GM21381 (cell line): Measurements from ENCODE around the gene TMEM217.
"Not testable (repeated sequence)": the region's sequence is repeated elsewhere in the genome, so short reads cannot be mapped to it uniquely, and the experiment has no call there.

Experiments
- ATAC-seq: cut with Tn5 transposase; IDR thresholded peaks from one replicate; pipeline ENCODE4 v1.9.1; 2021; ENCODE audit warnings: mild to moderate bottlenecking, moderate library complexity; ENCODE audit not compliant: unreplicated experiment

Gene TMEM217

DNA sequence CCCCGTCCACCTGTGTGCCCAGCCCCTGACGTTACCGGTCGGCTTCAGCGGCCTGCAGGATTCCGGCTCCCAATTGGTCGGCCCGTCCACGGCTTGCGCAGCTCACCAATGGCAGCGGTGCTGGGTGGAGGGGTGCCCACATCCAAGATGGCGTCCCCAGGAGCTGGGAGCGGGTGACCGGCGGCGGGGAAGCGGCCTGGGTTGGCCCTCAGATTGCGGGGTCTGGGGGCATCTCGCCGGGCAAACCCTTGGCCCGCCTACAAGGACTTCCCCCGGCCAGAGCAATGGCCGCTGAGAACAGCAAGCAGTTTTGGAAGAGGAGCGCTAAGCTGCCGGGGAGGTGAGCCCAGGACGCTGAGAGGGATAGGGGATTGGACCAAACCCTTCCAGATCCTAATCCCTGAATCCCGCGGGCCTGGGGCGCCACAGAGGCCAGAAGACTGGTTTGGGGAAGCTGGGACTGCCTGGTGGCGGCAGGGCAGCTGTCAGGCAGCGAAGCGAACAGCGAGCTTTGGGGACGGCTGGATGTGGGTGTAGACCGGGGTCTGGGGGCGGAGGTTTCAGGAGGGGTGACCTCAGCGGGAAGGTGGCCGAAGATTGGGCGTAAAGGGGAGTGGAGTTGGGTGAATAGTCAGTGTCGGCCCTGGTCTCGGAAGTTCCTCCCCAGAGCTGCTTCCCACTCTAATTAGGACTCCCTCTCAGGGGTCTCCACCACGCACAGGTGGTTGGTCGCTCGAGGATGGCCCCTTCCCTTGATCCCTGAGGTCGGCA lies at the start of gene TMEM217, which contains the start of gene TBC1D22B:
TSS of gene TMEM217 (minus strand) at position 511 of the 771 bp plus-strand sequence. CDS start 39,114 bp downstream, outside the sequence.
TSS of gene TBC1D22B (plus strand) at position 139 of the 771 bp plus-strand sequence. CDS start at position 285, 146 bp downstream.
- ATAC-seq, result peak; percentile 95

- not testable (repeated sequence) for ATAC-seq
Observed at GRCh38 chr6:37307484-37307883, 49.5 kb upstream of the TMEM217 start.

GRCh38 chr6:37306624-37307222 lies 48.8 kb upstream of the TMEM217 start:
- ATAC-seq, result no peak

DNA sequence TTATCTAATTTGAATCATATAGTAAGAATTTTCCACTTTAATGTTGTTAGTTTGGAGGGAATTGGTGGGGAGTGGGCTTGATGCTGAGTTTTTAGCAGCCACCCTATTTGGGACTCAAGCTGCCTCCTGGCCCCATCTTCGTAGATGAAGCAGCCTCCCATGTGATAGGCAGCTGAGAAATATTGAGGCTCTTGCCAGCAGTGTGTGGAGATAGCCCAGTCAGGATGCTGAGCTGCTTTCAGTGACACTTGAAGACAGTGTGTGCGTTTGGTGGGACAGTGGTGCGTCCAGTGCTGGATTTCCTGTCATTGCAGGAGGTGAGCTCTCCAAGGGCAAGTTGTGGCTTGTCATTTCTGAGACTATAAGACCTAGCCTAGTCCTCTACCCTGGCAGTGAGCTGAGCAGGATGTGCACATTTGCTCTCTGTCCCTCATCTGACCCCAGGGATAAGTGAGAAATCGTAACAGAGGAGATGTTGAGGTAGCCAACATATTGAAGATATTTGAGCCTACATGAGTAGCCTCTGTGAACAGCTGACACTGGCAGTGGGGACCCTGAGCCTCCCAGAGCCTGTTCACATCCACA lies 48.0 kb upstream of the TMEM217 start:
- ATAC-seq, result no peak

- ATAC-seq, result no peak
Observed at GRCh38 chr6:37304766-37305165, 46.8 kb upstream of the TMEM217 start.

DNA sequence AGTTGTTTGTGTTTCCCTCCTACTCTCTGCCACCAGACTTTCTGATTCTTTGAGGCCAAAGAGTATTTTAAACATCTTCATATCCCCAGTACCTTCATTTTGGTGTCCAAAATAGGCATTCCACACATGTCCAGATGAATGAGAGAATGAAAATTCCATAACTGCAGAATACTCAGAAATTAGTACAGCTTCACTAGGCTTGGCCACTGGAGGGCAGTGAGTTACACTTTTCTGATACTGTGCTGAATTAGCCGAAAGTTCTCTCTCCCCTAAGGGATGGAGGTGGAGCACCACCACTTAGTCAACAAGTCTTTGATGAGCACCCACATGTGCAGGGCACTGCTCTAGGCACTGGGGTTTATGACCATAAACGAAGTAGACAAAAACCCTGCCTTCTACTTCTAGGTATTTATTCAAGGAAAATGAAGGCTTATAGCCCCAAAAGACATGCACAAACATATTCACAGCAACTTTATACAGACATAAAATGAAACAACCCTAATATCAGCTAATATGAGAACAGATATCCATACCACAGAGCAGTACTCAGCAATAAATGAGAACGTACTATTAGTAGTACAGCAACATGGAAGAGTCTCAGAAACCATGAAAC lies 46.1 kb upstream of the TMEM217 start:
- ATAC-seq, result no peak

DNA sequence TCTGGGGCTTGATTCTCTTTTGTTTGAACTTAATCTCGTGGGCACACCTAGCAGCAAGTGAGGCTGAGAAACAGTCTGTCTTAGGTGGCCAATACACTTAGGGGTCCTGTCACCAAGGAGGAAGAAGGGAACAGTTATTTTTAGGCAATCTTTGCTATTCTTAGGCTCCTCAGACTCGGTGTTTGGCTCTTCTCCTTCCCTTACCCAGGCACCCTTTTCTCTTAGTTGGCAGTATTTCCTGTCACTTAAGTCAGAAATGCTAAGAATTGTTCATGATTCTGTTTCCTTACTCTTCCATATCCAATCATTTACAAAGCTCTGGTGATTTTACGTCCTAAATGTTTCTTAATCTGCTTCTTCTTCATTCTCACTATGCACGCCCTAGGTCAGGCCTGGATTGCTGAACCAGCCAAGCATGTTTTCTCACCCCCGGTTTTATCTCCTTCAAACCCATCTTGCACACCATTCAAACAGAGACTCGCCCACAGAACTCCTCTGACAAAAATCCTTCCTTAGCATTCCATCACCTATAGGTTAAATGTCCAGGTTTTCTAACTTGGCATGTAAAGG lies 45.2 kb upstream of the TMEM217 start:
- no peak for ATAC-seq

DNA sequence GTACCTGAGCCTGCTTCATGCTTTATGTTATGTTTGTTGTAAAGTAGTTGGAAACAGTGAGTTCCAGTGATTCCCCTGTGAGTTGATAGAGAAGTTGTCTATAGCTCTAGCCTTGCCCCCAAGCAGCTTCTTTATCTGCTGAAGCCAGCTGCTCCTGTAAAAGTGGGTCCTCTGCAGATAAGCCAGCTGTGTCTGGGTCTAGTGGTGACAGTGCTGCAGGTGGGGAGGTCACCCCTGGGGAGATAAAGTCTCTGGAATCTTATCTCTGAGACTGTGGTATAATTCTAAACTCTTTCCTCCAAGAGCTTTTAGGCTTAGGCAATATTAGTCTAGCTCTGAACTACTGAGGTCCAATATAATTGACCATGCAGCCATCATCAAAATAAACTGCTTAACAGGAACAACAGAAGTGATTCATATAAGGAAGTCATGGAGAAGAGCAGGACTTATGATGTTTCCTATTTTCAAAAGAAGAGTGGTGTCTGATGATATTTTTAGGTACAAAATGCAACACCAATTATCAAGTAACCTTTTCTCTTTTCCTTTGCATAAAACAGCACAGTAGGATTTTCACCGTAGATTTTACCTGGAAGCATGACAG lies 44.2 kb upstream of the TMEM217 start:
- no peak for ATAC-seq

DNA sequence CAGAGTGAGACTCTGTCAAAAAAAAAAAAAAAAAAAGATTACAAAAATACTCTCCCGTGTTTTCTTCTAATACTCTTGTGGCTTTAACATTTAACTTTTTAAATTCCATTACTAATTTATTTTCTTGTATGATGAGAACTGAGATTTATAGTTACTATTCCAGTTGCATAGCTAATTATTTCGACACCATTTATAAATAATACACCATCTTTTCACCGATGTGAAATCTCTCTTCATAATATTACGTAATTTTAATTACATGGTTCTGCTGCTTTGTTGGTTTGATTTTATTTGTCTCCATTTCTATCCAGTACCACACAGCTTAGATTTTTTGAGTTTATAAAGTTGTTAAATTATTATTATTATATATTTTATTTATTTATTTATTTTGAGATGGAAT lies 42.0 kb upstream of the TMEM217 start:
- no peak for ATAC-seq

DNA sequence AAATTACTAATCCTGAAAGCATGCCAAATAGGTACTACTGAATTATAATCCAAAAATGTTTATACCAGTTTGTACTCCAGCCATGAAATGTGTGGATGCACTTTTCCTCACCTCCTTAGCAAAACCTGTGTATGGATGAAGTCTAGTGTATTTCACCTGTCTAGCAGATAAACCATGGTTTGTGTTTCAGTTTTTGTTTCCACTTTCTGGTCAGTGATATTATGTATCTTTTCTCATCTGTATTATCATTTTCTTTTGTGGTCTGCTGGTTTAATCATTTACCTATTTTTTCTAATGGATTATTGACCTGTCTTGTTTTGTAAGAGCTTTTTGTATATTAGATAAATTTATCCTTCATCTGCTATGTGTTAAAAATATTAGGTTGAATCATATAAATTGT lies 41.0 kb upstream of the TMEM217 start:
- ATAC-seq, result peak; percentile 62

- ATAC-seq, result not testable (repeated sequence)
Observed at GRCh38 chr6:37297637-37298036, 39.7 kb upstream of the TMEM217 start.

GRCh38 chr6:37293426-37293825 lies 35.5 kb upstream of the TMEM217 start:
- ATAC-seq, result no peak

DNA sequence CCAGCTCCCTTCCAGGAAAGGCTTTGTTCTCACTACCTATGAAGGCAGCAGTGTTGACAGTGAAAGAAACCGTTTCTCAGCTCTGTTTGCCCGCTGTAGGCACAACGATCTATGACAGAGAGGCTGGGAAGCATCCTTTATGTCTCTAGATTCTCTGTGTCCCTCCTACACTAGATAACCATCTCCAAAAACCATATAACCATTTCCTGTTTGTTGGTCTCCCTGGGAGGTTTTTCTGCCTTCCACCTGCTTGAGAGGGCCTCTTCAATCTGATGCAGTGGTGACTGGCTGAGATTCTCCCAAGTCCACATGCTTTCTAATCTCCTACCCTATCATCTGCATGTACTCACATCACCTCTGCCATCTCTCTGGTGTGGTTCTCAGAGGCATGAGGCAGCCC lies 32.0 kb upstream of the TMEM217 start:
- ATAC-seq, result no peak

GRCh38 chr6:37288247-37288646 lies 30.3 kb upstream of the TMEM217 start:
- no peak for ATAC-seq

- peak; percentile 49 for ATAC-seq
Observed at GRCh38 chr6:37287519-37288157, 29.7 kb upstream of the TMEM217 start.

GRCh38 chr6:37285861-37286311 lies 27.9 kb upstream of the TMEM217 start:
- no peak for ATAC-seq

DNA sequence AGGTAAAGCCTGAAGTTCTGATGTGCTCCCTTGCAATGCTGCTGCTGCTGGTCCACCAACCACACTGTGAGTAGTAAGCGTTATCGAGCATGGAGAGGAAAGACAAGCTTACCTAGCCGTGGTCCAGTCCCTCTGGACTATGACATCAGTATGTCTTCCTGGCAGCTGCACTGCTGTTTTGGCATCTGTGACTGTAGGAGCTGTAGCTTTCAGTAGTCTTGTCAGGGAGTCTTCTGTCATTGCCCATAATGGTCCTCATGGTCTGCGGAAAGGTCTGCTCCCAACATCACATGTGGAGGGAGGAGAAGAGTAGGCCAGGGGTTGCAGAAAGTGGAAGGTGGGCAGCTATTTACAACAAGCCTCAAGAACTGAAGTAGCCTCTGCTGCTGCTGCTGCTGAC lies 26.8 kb upstream of the TMEM217 start:
- no peak for ATAC-seq

GRCh38 chr6:37283671-37284151 lies 25.8 kb upstream of the TMEM217 start:
- no peak for ATAC-seq

DNA sequence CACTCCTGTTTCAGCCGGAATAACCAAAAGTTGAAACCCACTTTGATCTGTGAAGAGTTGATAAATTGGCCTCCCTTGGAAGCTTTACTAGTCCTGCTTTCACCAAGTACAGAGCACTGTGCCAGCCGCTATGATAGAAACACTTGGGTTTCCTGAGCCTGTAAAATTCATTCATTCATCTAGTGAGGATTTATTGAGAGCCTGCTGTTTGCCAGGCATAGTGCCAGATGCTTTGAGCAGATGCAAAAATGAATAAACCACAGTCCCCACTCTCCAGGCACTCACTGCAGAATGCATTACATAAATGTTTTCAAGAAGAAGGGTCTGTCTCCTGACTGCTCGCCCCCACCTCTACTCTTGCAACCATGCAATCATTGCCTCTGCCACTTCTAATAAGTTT lies 25.3 kb upstream of the TMEM217 start:
- ATAC-seq, result no peak

DNA sequence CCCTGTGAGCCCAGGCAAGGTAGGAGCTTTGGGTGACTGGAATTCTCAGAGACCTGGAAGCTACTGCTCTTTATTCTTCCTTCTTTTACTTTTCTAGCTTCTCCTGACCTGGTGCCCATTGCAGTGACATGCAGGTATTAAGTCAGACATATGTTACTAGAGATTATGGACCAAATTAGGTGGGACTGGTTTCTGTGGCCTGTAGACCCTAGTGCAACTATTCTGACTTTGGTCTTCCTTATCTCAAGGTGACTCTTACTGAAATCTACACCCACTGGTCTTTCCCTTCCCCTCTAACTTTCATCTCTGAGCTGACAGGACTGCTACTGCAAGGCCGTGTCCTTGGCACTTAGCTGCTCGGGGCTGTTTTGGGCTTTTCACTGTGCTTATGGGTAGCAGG lies 24.4 kb upstream of the TMEM217 start:
- ATAC-seq, result no peak
